Tibial nerve (tissue), 4 donors: Measurements from ENCODE around the gene KANSL3. TPM values are rescaled to one million over a fixed set of nuclear protein-coding genes. Genes with fewer than 3 reads are reported as not detected.
"Not testable (repeated sequence)": the region's sequence is repeated elsewhere in the genome, so short reads cannot be mapped to it uniquely, and the experiment has no call there.

Experiments
- DNase-seq, 2 donors: peaks; one replicate each; pipeline ENCODE4 v3.0.0-alpha.2; 2019; ENCODE audit warnings: low spot score in 2 of 2
- H3K27ac ChIP-seq, 4 donors: fragments of 200-600 bp; sonication (generic) in 3 of 4; one replicate each; pipeline ENCODE4 v1.5.1; 2017 to 2019; ENCODE audit warnings: mild to moderate bottlenecking in 1 of 4
- H3K27me3 ChIP-seq, 2 donors: fragments of 200-600 bp; sonication (generic) in 1 of 2; one replicate each; pipeline versions ENCODE4 v1.5.1 to v1.6.0; 2017 to 2019
- H3K36me3 ChIP-seq, 3 donors: fragments of 200-600 bp; sonication (generic); one replicate each; pipeline ENCODE4 v1.5.1; 2018 to 2019
- H3K4me1 ChIP-seq, 4 donors: fragments of 200-600 bp; sonication (generic) in 3 of 4; one replicate each; pipeline ENCODE4 v1.5.1; 2017 to 2019
- H3K4me3 ChIP-seq, 4 donors: fragments of 200-600 bp; sonication (generic) in 3 of 4; one replicate each; pipeline ENCODE4 v1.5.1; 2017 to 2019; ENCODE audit warnings: mild to moderate bottlenecking in 1 of 4, moderate library complexity in 1 of 4
- H3K9me3 ChIP-seq, 4 donors: fragments of 200-600 bp; sonication (generic) in 3 of 4; one replicate each; pipeline ENCODE4 v1.5.1; 2017 to 2019
- EP300 ChIP-seq, 2 donors: sonication (generic); formaldehyde crosslinking; IDR thresholded peaks; one replicate each; pipeline ENCODE4 v1.6.1; 2017; ENCODE audit warnings: antibody characterized with exemption in 2 of 2, mild to moderate bottlenecking in 1 of 2
- POLR2A ChIP-seq, 2 donors: fragments of 450-650 bp; IDR thresholded peaks; one replicate each; pipeline ENCODE4 v1.6.1; 2017; ENCODE audit warnings: antibody characterized with exemption in 2 of 2, mild to moderate bottlenecking in 2 of 2, moderate library complexity in 2 of 2
- WGBS, 2 donors: methylation state at CpG; one replicate each; pipeline ENCODE4 v1.1.5; 2018; 5-methylcytosine and 5-hydroxymethylcytosine counted together
- total RNA-seq, 4 donors: library from RNA; depleted of rRNA; stranded (reverse); fragments of >200 nt; gene quantifications; one replicate each; pipeline ENCODE4 v1.1.0, GENCODE V29; 2016
- TF ChIP-seq, protein P1 (sequence below), 5 experiments: fragments of 200-600 bp in 3 of 5; fragments of 450-650 bp in 2 of 5; sonication (generic) in 3 of 5; IDR thresholded peaks; one replicate each; pipeline ENCODE4 v1.5.1; 2016 to 2019; ENCODE audit warnings: antibody characterized with exemption in 5 of 5, mild to moderate bottlenecking in 3 of 5, moderate library complexity in 2 of 5

KANSL3 gene
- total RNA-seq, 4 donors from 2014 or later: 55.7 to 87.0 (median 59.2) TPM

DNA sequence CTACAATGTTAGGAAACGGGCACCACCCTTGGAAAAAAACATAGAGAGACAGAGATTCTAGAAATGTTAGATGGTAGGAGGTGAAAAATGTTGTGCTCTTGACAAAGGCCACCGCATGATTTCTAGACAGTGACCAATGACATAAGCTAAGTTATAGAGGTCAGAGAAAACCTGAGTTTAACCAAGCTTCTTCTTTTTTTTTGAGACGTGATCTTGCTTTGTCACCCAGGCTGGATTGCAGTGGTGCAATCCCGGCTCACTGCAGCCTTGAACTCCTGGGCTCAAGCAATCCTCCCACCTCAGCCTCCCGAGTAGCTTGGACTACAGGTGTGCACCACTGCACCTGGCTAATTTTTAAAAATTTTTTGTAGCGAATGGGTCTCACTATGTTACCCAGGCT lies 17.4 kb upstream of the KANSL3 start:
- Histone ChIP-seq H3K27me3 (no peaks in the 10 kb centered on the region), H3K9me3 (no peaks in the 10 kb centered on the region), H3K4me1 (no peaks in the 10 kb centered on the region), H3K27ac (no peak overlapping the region), H3K36me3 (no peaks in the 10 kb centered on the region), H3K4me3 (no peak overlapping the region)
- TF ChIP-seq EP300 (IDR thresholded peaks at IDR 0.05): no peak
- TF ChIP-seq, protein P1, sequence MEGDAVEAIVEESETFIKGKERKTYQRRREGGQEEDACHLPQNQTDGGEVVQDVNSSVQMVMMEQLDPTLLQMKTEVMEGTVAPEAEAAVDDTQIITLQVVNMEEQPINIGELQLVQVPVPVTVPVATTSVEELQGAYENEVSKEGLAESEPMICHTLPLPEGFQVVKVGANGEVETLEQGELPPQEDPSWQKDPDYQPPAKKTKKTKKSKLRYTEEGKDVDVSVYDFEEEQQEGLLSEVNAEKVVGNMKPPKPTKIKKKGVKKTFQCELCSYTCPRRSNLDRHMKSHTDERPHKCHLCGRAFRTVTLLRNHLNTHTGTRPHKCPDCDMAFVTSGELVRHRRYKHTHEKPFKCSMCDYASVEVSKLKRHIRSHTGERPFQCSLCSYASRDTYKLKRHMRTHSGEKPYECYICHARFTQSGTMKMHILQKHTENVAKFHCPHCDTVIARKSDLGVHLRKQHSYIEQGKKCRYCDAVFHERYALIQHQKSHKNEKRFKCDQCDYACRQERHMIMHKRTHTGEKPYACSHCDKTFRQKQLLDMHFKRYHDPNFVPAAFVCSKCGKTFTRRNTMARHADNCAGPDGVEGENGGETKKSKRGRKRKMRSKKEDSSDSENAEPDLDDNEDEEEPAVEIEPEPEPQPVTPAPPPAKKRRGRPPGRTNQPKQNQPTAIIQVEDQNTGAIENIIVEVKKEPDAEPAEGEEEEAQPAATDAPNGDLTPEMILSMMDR (IDR thresholded peaks at IDR 0.05): no peak
- TF ChIP-seq POLR2A (IDR thresholded peaks at IDR 0.05): no peak
- no peak for DNase-seq
- WGBS, 2 donors: 80% methylated on average over 6 of the region's 6 CpGs

DNA sequence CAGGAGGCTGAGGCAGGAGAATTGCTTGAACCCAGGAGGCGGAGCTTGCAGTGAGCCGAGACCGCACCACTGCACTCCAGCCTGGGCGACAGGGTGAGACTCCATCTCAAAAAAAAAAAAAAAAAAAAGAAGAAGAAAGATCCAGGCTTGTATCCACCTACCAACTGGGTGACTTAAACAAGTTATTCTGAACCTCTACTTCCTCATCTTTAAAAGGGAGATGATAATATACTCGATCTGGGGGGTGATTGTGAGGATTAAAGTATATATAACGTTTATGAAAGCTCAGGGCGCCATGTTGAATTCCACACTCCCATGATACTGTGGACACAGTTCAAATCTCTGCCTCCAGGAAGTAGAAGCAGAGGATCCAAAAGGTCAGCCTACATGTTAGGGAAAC lies 16.7 kb upstream of the KANSL3 start:
- not testable (repeated sequence) for H3K36me3 ChIP-seq, DNase-seq, H3K9me3 ChIP-seq, H3K27ac ChIP-seq, H3K4me1 ChIP-seq, H3K27me3 ChIP-seq, H3K4me3 ChIP-seq
- 82 to 85% methylated on average over 7 of the region's 7 CpGs for WGBS, 2 donors

DNA sequence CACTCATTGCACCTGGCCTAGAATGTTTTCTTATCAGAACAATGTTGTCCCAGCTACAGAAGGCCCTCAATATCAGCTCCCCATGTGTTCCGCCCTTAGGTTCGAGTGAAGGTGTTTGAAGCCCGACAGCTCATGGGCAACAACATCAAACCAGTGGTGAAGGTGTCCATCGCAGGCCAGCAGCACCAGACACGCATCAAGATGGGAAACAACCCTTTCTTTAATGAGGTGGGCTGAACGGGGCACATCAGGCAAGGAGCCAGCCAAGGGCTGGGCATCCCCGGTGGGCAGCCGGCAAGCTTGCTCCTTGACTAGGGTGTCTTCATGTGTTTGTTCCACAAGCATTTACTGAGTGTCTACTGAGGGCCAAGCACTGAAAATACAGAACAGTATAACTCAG lies 13.7 kb upstream of the KANSL3 start:
- no peak for DNase-seq
- no peaks in the 10 kb centered on the region for H3K27me3 ChIP-seq
- 96% methylated on average over 8 of the region's 8 CpGs for WGBS, 2 donors
- H3K27ac ChIP-seq: no peak overlapping the region
- no peaks in the 10 kb centered on the region for H3K36me3 ChIP-seq
- H3K4me1 ChIP-seq: no peaks in the 10 kb centered on the region
- H3K9me3 ChIP-seq: no peaks in the 10 kb centered on the region
- no peak for TF ChIP-seq EP300 (IDR thresholded peaks at IDR 0.05)
- TF ChIP-seq, protein P1 (IDR thresholded peaks at IDR 0.05): no peak
- TF ChIP-seq POLR2A (IDR thresholded peaks at IDR 0.05): no peak
- H3K4me3 ChIP-seq: no peak overlapping the region

DNA sequence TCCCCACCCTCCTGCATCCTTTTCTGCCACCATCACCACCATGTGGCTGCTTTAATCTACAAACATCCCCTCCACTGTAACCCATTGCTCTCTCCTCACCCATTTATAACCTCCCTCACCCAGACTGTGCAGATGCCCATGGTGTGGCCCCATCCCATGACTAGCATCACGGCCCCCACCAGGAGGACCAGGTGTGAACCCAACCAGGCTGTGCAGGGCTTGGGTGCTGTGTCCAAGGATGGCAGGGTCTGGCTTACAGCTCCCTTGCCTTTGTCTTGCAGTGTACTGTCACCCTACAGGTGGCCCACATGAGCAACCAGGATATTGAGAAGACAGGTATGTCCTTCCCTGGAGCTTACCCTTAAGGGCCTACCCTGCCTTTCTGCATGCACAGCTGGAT lies 11.2 kb upstream of the KANSL3 start:
- Histone ChIP-seq H3K27ac (no peak overlapping the region), H3K27me3 (no peaks in the 10 kb centered on the region), H3K4me3 (no peak overlapping the region), H3K4me1 (no peaks in the 10 kb centered on the region), H3K36me3 (no peaks in the 10 kb centered on the region), H3K9me3 (no peaks in the 10 kb centered on the region)
- DNase-seq: no peak
- TF ChIP-seq POLR2A (IDR thresholded peaks at IDR 0.05) (no peak), EP300 (IDR thresholded peaks at IDR 0.05) (no peak)
- 94 to 100% methylated on average over 1 of the region's 1 CpG for WGBS, 2 donors

DNA sequence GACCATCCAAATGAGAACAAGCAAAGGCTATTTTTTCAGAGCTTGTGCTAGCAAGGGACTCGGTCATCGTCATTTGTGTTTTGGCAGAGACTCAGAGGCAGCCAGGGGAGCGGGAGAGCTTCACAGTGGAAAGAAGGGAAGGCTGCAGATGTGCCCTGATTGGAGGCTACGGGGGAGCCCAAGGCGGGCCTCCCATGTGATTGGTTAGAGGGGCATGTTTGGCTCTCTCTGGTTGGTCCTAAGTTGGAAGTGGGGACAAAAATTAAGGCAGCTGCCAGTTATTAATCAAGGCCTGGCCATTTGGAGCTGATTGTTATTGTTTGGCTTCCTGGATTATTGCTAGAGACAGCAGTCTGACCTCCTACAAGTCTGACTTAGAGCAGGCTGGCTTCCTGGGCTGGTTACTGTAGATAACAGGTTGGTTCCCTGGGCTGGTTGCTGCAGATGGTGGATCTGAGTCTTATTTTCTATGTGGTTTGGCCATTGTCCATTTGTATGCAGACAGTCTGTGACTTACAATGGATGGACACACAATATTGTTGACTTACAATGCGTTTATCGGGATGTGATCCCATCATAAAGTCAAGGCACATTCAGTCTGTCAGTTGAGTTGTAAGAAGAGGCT lies 10.3 kb upstream of the KANSL3 start:
- Histone ChIP-seq H3K4me3 (no peak overlapping the region), H3K9me3 (no peaks in the 10 kb centered on the region), H3K27me3 (no peaks in the 10 kb centered on the region), H3K4me1 (no peaks in the 10 kb centered on the region), H3K27ac (no peak overlapping the region), H3K36me3 (no peaks in the 10 kb centered on the region)
- no peak for DNase-seq
- WGBS, 2 donors: 92 to 95% methylated on average over 7 of the region's 7 CpGs
- TF ChIP-seq, protein P1 (IDR thresholded peaks at IDR 0.05): no peak
- TF ChIP-seq EP300 (IDR thresholded peaks at IDR 0.05) (no peak), POLR2A (IDR thresholded peaks at IDR 0.05) (no peak)

DNA sequence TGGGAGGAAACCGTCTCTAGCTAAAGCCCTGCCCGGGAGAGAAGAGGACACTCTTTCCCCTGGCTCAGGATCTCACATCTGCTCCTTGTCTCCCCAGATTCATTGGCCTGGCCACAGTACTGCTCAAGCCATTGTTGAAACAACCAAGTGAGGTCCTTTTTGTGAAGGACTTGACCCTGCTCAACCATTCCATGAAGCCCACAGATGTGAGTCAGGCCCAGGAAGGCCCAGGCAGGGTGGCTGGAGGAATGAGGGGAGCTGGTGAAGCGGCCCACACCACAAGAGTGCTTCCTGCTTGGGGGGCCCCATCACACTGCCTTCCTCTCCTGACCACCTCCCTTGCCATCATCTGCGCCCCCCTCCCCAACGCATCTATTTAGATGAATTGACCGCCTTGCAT lies 9.6 kb upstream of the KANSL3 start:
- H3K36me3 ChIP-seq: no peaks in the 10 kb centered on the region
- H3K27me3 ChIP-seq: no peaks in the 10 kb centered on the region
- TF ChIP-seq, protein P1 (IDR thresholded peaks at IDR 0.05): no peak
- no peak for TF ChIP-seq EP300 (IDR thresholded peaks at IDR 0.05)
- no peak for TF ChIP-seq POLR2A (IDR thresholded peaks at IDR 0.05)
- H3K27ac ChIP-seq: no peak overlapping the region
- H3K4me1 ChIP-seq: peaks cover 0 to 2% (median 0%) of the 10 kb centered on the region in 4 donors
- H3K4me3 ChIP-seq: no peak overlapping the region
- no peak for DNase-seq
- no peaks in the 10 kb centered on the region for H3K9me3 ChIP-seq
- 95 to 100% methylated on average over 6 of the region's 6 CpGs for WGBS, 2 donors
